GM21576 (cell line): ENCODE measurements around the gene SLFN12L.
"Not testable (repeated sequence)": the region's sequence is repeated elsewhere in the genome, so short reads cannot be mapped to it uniquely, and the experiment has no call there.

Source experiments
- ATAC-seq: cut with Tn5 transposase; IDR thresholded peaks from one replicate; pipeline ENCODE4 v1.9.1; 2021; ENCODE audit warnings: mild to moderate bottlenecking, moderate library complexity; ENCODE audit not compliant: unreplicated experiment

SLFN12L gene

GRCh38 chr17:35498448-35499178, 38.9 kb downstream of the SLFN12L start:
- ATAC-seq = no peak

DNA sequence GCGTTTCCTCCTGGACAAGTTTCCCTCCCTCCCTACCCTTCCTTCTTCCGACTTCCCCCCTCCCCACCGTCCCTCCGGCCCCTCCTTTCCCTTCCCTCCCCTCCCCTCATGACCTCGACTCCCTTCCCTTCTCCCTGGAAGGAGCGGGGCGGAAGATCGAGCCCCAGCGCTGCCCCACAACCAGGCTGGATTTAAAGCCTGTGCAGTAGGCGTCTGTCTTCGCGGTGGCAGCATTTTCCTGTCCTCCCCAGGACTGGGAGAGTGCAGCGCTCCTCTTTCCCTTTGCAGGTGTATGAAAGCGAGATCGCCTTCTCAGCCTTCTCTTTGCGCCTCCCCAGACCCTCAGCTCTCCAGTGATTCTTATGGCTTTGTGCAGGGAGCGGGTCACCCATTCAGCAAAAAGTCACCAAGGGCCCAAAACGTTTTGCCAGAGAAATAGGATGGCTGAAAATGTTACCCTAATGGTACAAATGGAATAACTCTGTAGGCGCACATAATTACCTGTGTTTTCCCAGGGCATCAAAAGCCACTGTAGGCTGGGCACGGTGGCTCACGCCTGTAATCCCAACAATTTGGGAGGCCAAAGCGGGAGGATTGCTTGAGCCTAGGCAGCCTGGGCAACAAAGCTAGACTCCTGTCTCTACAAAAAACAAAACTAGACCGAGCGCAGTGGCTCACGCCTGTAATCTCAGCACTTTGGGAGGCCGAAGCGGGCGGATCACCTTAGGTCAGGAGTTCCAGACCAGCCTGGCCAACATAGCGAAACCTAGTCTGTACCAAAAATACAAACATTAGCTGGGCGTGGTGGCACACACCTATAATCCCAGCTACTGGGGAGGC, 40.8 kb downstream of the SLFN12L start:
- no peak for ATAC-seq

GRCh38 chr17:35493040-35493439, 44.4 kb downstream of the SLFN12L start:
- ATAC-seq = no peak

DNA sequence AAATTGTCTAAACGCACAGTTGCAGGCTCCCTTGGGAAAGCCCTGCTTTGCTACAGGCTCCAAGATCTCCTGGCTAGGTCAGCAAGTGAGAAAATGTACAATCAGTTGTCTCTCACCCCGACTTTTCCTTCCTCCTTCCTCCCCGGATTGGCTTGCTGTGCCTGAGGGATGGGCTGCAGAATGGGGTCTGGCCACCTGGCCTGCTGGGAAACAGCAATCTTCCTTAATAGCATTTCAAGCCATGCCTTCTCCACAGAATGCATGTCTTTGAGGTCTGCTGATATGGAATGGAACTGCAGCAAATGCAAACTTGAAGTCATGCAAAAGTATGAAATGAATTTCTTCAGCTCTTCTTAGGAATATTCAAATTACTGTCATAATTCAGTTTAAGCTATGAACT, 46.1 kb downstream of the SLFN12L start:
- ATAC-seq = no peak

DNA sequence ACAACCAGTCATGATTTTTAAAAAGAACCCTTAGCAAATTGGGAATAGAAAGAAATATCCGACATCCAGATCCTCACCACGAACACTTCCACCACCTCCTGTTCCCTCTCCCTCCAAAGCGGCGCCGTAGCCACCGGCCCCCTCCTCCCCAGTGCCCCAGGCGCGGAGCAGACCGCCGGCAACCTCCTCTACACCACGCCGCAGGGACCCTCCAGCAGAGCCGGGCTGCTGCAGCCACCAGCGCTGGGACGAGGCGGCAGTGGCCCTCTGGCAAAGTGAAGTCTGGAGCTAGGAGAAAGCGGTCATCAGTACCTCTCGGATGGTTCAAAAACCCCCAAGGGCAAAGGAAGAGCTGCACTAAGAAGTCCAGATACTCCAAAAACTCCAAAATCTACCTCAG, 47.5 kb downstream of the SLFN12L start:
- no peak for ATAC-seq

DNA sequence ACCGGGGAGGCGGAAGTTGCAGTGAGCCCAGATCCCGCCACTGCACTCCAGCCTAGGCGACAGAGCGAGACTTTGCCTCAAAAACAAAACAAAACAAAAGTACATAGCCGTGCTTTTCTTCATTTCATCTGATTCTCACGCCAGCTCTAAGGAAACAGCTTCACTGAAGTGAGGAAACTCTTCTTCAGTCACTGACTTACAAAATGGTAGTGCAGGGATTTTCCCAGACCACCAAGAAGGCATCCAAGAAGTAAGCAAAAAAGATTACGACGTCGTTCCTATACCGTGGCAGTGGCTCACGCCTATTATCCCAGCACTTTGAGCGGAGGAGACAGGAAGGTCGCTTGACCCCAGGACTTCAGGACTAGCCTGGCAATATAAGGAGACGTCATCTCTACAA, 48.5 kb downstream of the SLFN12L start:
- ATAC-seq = no peak

GRCh38 chr17:35486920-35487732, 50.4 kb downstream of the SLFN12L start:
- no peak for ATAC-seq

DNA sequence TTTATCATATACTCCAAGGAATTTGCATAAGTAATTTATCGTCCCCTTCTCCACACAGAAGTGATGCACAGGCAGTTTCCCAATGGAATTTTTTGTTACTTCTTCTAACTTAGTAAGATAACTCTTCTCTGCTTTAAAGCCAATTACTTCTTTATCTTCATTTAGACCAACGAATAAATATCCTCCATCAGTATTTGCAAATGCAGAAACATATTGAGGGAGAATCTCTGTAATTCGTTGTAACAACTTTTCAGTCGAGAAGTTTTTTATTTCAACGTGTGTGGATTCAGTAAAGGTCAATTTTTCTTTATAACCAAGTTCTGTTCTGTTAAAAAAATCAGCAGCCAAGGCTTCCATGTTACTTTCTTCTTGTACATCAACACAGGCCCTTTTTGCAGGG, 58.2 kb downstream of the SLFN12L start:
- no peak for ATAC-seq

DNA sequence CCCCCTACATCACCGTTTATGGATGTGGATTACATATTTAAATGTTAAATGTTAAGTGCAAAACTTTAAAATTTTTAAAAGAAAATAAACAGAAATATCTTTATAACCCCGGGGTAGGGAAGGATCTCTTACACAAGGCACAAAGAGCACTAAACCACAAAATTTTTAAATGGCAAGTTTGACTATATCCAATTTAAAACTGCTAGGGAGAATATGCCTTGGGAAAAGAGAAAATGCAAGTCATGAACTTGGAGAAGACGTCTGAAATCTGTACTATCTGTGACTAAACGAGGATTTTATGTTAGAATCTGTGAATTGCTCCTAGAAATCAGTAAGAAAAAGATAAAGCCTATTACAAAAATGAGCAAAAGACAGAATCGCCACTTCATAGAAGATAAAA, 60.2 kb downstream of the SLFN12L start:
- ATAC-seq = no peak

- ATAC-seq = no peak
Measured at GRCh38 chr17:35476283-35476820, 61.1 kb downstream of the SLFN12L start.

GRCh38 chr17:35468475-35468874, 69.0 kb downstream of the SLFN12L start:
- ATAC-seq = no peak

DNA sequence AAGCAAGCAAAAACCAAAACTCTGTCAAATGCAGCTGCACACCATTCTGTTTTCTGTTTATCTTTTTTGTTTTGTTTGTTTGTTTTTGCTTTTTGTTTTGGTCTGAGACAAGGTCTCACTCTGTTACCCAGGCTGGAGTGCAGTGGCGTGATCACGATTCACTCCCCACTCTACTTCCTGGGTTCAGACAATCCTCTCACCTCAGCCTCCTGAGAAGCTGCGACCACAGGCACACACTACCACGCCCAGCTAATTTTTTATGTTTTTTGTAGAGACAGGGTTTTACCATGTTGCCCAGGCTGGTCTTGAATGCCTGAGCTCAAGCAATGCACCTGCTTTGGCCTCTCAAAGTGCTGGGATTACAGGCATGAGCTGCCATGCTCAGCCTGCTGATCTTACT, 69.7 kb downstream of the SLFN12L start:
- no peak for ATAC-seq

DNA sequence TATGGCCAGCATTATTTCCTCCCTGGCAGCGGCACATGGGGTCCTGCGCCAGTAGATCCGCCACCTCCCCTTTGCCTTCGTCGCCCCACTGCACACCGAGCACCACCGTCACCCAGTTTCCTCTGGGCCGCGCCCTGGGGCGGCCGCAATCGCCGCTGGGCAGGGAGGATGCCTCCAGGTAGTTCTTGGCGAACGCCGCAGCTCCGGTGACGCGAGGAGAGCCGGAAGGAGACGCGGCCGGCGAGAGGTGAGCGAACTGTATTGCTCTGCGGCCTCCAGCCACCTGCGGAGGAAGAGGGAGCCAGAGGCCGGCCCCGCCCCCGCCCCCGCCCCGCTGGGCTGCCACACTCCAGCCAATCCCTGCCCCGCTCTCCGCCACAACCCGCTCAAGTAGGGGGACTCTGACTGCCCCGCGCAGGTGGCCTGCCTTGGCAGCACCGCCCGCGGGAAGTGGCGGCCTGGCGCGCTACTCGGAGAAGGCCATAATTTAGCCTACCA, 77.1 kb downstream of the SLFN12L start:
- peak; percentile 88 for ATAC-seq

- ATAC-seq = not testable (repeated sequence)
Measured at GRCh38 chr17:35454035-35454434, 83.4 kb downstream of the SLFN12L start.

DNA sequence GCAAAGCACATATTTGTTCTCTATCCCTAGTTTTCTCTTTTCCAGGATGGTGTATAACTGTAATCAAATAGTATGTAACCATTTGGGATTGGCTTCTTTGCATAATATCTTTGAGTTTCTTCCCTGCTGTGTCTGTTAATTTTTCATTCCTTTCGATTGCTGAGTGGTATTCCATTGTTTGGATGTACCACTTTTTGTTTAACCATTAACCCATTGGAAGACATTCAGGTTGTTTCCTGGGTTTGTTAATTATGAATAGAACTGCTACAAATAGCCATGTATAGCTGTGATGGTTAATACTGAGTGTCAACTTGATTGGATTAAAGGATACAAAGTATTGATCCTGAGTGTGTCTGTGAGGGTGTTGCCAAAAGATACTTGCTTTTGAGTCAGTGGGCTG, 84.3 kb downstream of the SLFN12L start:
- no peak for ATAC-seq

DNA sequence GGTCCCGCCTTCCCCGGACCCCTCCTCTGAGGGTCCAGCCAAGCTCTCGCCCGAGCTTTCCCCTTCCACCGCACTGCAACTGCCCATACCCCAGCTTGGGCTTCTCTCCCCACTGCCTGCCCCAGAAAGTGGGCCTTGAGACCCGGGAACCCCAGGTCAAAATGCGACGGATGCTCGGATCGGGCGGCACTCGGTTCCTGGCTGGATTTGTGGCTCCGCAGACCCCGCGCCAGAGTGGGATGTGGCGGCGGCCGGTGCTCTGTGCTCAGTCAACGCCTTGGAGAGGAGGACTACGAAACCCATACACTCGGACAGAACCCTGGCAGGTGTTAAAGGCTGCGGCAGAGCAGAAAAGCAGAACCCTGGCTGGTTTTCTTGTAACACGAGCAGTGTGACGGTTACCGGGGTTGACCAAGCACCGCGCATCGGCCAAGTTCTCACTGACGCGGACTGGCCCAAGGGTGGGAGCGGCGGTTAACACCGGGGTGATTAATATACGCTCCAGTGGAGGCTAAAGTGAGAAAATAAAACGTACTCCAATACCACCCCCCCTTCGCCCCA, 88.0 kb downstream of the SLFN12L start:
- no peak for ATAC-seq

DNA sequence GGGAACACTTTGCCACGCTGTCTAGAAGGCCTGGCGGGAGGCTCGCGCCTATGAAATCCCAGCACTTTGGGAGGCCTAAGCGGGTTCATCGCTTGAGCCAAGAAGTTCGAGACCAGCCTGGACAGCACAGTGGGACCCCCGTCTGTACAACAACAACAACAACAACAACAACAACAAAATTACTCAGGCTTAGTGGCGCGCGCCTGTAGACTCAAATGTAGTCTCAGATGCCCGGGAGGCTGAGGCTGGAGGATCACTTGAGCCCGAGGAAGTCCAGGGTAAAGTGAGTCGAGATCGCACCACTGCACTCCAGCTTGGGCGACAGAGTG, 88.6 kb downstream of the SLFN12L start:
- no peak for ATAC-seq

DNA sequence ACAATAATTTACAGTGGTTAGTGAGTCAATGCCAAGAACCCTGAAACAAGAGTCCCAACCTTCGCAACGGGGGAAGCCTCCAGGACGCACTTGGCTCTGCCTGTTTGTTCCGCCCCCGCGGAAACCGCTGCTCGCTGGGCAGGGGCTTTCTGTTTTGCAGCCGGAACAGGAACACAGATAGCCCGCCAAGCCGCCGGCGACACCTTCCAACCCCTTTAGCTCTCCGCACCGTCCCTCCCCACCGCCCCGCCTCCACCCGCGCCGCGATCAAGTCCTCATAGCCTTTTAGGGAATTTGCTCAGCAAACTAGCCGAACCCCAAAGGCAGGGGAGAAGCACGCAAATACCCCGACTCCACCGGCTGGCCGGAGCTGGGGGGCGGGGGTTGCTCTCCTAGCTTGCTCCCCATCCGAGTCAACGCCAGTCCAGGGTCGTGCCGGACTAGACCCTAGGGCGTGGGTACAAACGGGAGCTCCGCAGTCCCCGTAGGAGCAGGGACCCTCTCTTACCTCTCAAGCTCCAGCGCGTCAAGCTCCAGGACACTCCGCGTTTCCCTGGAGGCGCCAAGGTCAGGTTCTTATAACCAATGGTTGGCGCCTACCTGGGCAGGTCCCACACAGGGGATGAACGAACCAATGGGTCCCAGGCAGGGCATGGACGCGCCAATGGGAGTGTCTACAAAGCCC, 89.1 kb downstream of the SLFN12L start, which contains the start of gene SLFN13:
SLFN13 (minus strand) TSS at position 553 of the 685 bp plus-strand sequence. CDS start 3,086 bp downstream, outside the sequence.
- ATAC-seq = peak; percentile 70

DNA sequence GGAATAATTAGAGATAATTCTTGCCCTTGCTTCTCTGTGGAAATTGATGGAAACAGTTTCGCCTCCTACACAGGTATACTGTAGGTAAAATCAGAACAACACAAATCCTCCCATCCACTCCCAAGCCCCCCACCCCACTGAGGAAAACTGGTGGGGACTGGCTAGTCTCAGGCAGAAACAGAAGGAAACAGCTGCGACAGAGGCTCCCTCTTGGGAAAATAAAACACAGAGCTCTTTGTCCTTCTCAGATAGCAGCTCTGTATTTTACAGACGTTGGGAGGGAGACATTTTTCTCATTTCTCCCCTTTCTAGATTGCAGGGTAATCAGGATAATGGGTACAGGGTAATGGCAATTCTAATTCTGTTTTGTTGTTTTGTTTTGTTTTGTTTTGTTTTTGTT, 90.0 kb downstream of the SLFN12L start:
- no peak for ATAC-seq

GRCh38 chr17:35438433-35438832, 99.0 kb downstream of the SLFN12L start:
- no peak for ATAC-seq
